Spleen (tissue), 7 donors: Measurements from ENCODE around the gene MBNL1.

Source experiments
- POLR2A ChIP-seq, 3 donors: fragments of 450-650 bp; IDR thresholded peaks; one replicate each; pipeline ENCODE4 v1.5.1; 2017; ENCODE audit warnings: antibody characterized with exemption in 3 of 3, mild to moderate bottlenecking in 1 of 3
- POLR2AphosphoS5 ChIP-seq, 3 donors: sonication (generic); formaldehyde crosslinking; IDR thresholded peaks; one replicate each; pipeline ENCODE4 v1.5.1; 2017; ENCODE audit warnings: antibody characterized with exemption in 3 of 3
- TF ChIP-seq, protein P1 (sequence below), 11 experiments: fragments of 200-600 bp in 7 of 11; fragments of 450-650 bp in 4 of 11; sonication (generic) in 4 of 11; IDR thresholded peaks in 8 of 11; conservative IDR thresholded peaks in 3 of 11; 1 replicate in 7 of 11; 2 replicates in 4 of 11; pipeline versions ENCODE4 v1.4.0 to v1.8.0; 2016 to 2021; ENCODE audit warnings: antibody characterized with exemption in 11 of 11, inconsistent platforms in 4 of 11, mild to moderate bottlenecking in 1 of 11
- donor health status: DM: no; HTN: no; CAD: no; lungs with moderate emphysema.
- donor health status: DM: no; HTN: no; CAD: no.
- donor health status: DM: no; HTN: no; CAD: no.

DNA sequence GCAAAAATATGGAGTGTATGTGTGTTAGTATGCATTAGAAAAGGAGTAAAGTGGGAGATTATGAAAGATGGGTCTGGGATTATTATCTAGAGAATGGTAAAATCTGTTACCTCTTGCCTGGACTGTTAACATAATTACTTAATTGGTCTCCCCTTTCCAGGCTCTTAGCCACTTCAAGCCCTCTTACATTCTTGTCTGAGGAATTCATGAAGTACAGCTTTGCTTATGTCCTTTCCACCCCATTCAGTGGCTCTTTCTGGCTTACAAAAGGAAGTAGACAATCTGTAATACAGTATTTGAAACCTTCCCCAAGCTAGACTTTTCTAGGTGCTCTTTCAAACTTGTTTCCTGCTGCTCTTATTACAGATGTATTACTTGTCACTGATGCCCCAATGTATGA lies 129.8 kb downstream of the MBNL1 start:
- TF ChIP-seq, protein P1, sequence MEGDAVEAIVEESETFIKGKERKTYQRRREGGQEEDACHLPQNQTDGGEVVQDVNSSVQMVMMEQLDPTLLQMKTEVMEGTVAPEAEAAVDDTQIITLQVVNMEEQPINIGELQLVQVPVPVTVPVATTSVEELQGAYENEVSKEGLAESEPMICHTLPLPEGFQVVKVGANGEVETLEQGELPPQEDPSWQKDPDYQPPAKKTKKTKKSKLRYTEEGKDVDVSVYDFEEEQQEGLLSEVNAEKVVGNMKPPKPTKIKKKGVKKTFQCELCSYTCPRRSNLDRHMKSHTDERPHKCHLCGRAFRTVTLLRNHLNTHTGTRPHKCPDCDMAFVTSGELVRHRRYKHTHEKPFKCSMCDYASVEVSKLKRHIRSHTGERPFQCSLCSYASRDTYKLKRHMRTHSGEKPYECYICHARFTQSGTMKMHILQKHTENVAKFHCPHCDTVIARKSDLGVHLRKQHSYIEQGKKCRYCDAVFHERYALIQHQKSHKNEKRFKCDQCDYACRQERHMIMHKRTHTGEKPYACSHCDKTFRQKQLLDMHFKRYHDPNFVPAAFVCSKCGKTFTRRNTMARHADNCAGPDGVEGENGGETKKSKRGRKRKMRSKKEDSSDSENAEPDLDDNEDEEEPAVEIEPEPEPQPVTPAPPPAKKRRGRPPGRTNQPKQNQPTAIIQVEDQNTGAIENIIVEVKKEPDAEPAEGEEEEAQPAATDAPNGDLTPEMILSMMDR (IDR thresholded peaks at IDR 0.05 in 8 of 11, conservative IDR thresholded peaks at IDR 0.05 in 3 of 11), result no peak
- TF ChIP-seq POLR2AphosphoS5 (IDR thresholded peaks at IDR 0.05), result no peak
- TF ChIP-seq POLR2A (IDR thresholded peaks at IDR 0.05), result no peak
